ENCODE results near the gene PAFAH2. TPM values are rescaled to one million over a fixed set of nuclear protein-coding genes. Genes with fewer than 3 reads are reported as not detected.

The PAFAH2 gene
- polyA plus RNA-seq, 1 of the 3 experiments (the other 2 are of a cell fraction) = 10.8 TPM

DNA sequence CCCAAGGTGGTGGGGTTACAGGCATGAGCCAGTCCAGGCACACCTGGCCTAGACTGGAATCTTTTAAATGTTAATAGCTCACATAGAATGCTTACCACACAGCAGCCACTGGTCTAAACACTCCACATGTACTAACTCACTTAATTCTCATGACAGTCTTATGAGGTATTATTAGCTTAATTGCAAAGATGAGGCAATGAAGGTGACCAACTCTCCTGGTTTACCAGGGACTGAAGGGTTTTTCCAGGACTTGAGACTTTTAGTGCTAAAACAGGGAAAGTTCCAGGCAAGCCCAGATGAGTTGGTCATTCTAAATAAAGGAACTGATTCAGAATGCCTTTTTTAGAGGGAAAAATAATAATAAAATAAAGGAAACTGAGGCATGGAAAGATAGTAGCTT lies 84.7 kb downstream of the PAFAH2 start:
- H3K4me2 ChIP-seq = no peak overlapping the region
- no peak for DNase-seq
- no peaks in the 10 kb centered on the region for H3K9me2 ChIP-seq
- no peaks in the 10 kb centered on the region for H3K27me3 ChIP-seq (ENCODE audit: insufficient read depth)
- peaks cover 0 to 9% of the 10 kb centered on the region in 2 experiments; a peak in 2 of 4 replicates for H3K4me1 ChIP-seq (ENCODE audit: control insufficient read depth in 1 of 2, insufficient read depth in 2 of 2, low read depth in 1 of 2, low read length in 1 of 2)
- H4K20me1 ChIP-seq (ENCODE audit: insufficient read depth) = no peaks in the 10 kb centered on the region
- no peak overlapping the region for H3K9ac ChIP-seq
- H3K27ac ChIP-seq (ENCODE audit: low read depth in 2 of 2, low read length in 1 of 2) = no peak overlapping the region
- no peaks in the 10 kb centered on the region for H3K9me3 ChIP-seq
- peaks cover 10% of the 10 kb centered on the region for H3F3A ChIP-seq (replicated peaks; ENCODE audit: insufficient read depth)
- ChIA-PET CTCF (interaction anchor here (1.7 kb wide), 1 partner anchor 18 kb away, joined by 7 read pairs; no protein-coding TSS in a partner anchor), POLR2A (no interaction called here)
- H3K4me3 ChIP-seq (ENCODE audit: low read depth in 2 of 2, low read length in 1 of 2) = no peak overlapping the region
- no peaks in the 10 kb centered on the region for H3K36me3 ChIP-seq (replicated peaks in 1 of 2; ENCODE audit: control insufficient read depth in 1 of 2, insufficient read depth in 2 of 2, low read length in 1 of 2)
- H3K79me2 ChIP-seq (ENCODE audit: insufficient read depth) = no peaks in the 10 kb centered on the region
- TF ChIP-seq NFIC (IDR thresholded peaks at IDR 0.05; ENCODE audit: borderline replicate concordance) (no peak), TCF12 (IDR thresholded peaks at IDR 0.05) (no peak), SMC3 (IDR thresholded peaks at IDR 0.05; ENCODE audit: low read depth, low read length) (no peak), NRF1 (IDR thresholded peaks at IDR 0.05; ENCODE audit: low read depth, low read length) (no peak), MEF2A (IDR thresholded peaks at IDR 0.05; ENCODE audit: borderline replicate concordance, low read depth) (no peak), RXRA (IDR thresholded peaks at IDR 0.05; ENCODE audit: borderline replicate concordance, low read depth) (no peak)
- TF ChIP-seq, protein P1, sequence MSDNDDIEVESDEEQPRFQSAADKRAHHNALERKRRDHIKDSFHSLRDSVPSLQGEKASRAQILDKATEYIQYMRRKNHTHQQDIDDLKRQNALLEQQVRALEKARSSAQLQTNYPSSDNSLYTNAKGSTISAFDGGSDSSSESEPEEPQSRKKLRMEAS (IDR thresholded peaks at IDR 0.05; ENCODE audit: low read depth) = no peak
- TF ChIP-seq, protein P2, sequence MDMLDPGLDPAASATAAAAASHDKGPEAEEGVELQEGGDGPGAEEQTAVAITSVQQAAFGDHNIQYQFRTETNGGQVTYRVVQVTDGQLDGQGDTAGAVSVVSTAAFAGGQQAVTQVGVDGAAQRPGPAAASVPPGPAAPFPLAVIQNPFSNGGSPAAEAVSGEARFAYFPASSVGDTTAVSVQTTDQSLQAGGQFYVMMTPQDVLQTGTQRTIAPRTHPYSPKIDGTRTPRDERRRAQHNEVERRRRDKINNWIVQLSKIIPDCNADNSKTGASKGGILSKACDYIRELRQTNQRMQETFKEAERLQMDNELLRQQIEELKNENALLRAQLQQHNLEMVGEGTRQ (IDR thresholded peaks at IDR 0.05; ENCODE audit: borderline replicate concordance, low read depth, low read length) = no peak
- H2AFZ ChIP-seq (ENCODE audit: low read depth) = no peak overlapping the region

DNA sequence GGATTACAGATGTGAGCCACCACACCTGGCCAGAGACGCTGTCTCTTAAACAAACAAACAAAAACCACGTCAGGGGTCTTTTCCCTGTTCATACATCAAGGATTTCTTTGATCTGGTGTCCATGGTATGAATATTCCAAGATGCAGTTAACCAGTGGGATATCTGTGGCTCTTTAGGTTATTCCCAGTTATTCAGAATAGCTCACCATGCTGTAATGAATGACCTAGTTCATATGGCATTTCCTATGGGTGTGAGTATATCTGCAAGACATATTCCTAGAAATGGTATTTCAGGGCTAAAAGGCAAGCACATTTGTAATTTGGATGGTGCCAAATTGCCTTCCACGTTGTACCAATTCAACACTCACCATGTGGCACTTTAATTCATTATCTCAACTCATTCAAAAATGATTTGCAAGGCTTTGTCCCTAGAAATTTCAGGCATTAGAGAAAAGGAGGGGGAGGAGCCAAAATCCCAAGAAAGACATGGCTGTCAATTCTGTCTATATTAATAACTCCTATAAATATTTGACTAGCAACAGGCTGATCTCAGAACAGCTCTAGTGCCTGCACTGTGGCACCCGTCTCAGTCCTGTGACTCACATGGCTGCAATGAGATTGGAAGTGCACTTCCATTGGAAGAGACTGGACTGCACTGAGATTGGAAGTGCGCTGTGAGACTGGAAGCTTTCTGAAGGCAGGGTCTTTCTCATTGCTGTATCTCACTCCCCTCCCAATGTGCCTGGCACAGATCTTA lies 85.6 kb downstream of the PAFAH2 start:
- H3K36me3 ChIP-seq (replicated peaks in 1 of 2; ENCODE audit: control insufficient read depth in 1 of 2, insufficient read depth in 2 of 2, low read length in 1 of 2) = no peaks in the 10 kb centered on the region
- H3K27me3 ChIP-seq (ENCODE audit: insufficient read depth) = no peaks in the 10 kb centered on the region
- H4K20me1 ChIP-seq (ENCODE audit: insufficient read depth) = no peaks in the 10 kb centered on the region
- CTCF ChIA-PET = interaction anchor here (1.5 kb wide), 1 partner anchor 17 kb away, joined by 5 read pairs; no protein-coding TSS in a partner anchor
- peak overlapping the region; percentile 16; the same call in 1 of the 2 replicates for H2AFZ ChIP-seq (ENCODE audit: low read depth)
- H3K4me3 ChIP-seq (ENCODE audit: low read depth in 2 of 2, low read length in 1 of 2) = no peak overlapping the region
- H3K4me2 ChIP-seq = peak overlapping the region; percentile 32
- H3F3A ChIP-seq (replicated peaks; ENCODE audit: insufficient read depth) = peaks cover 10% of the 10 kb centered on the region
- H3K9me3 ChIP-seq = no peaks in the 10 kb centered on the region
- H3K79me2 ChIP-seq (ENCODE audit: insufficient read depth) = no peaks in the 10 kb centered on the region
- no peak for DNase-seq
- no peaks in the 10 kb centered on the region for H3K9me2 ChIP-seq
- 58% methylated on average over 5 of the region's 5 CpGs for WGBS (ENCODE audit: low lambda C conversion rate)
- peak overlapping the region; percentile 3; the same call in 1 of the 2 replicates for H3K9ac ChIP-seq
- peak overlapping the region in 1 of 2 experiments; percentile 71; a peak in 2 of 4 replicates for H3K27ac ChIP-seq (ENCODE audit: low read depth in 2 of 2, low read length in 1 of 2)
- POLR2A ChIA-PET = no interaction called here
- peaks cover 0 to 9% of the 10 kb centered on the region in 2 experiments; a peak in 2 of 4 replicates for H3K4me1 ChIP-seq (ENCODE audit: control insufficient read depth in 1 of 2, insufficient read depth in 2 of 2, low read depth in 1 of 2, low read length in 1 of 2)
- TF ChIP-seq GABPA (IDR thresholded peaks at IDR 0.05; ENCODE audit: low read depth) = no peak
- TF ChIP-seq FOXJ3 (CRISPR knock-in tag; IDR thresholded peaks at IDR 0.05) = no peak
- no peak for TF ChIP-seq TEAD4 (IDR thresholded peaks at IDR 0.05; ENCODE audit: borderline replicate concordance, insufficient read depth)
- no peak for TF ChIP-seq EZH2phosphoT487 (IDR thresholded peaks at IDR 0.05; ENCODE audit: borderline replicate concordance, low read depth)
- TF ChIP-seq MXI1 (IDR thresholded peaks at IDR 0.05; ENCODE audit: low read depth, low read length) = no peak
- TF ChIP-seq SMC3 (IDR thresholded peaks at IDR 0.05; ENCODE audit: low read depth, low read length) = no peak
- TF ChIP-seq CTCF (IDR thresholded peaks at IDR 0.05) = no peak
- TF ChIP-seq MEF2A (IDR thresholded peaks at IDR 0.05; ENCODE audit: borderline replicate concordance, low read depth) = no peak
- no peak for TF ChIP-seq RAD21 (IDR thresholded peaks at IDR 0.05; ENCODE audit: low read length)
- TF ChIP-seq TAF1 (IDR thresholded peaks at IDR 0.05; ENCODE audit: borderline replicate concordance, low read depth, low read length) = no peak
- TF ChIP-seq FOSL2 (IDR thresholded peaks at IDR 0.05; ENCODE audit: borderline replicate concordance, low read depth) = peak; percentile 25; the same call in 1 of the 2 replicates
- TF ChIP-seq NRF1 (IDR thresholded peaks at IDR 0.05; ENCODE audit: low read depth, low read length) = no peak
- TF ChIP-seq, protein P1 (IDR thresholded peaks at IDR 0.05; ENCODE audit: low read depth) = no peak
- no peak for TF ChIP-seq RCOR1 (IDR thresholded peaks at IDR 0.05; ENCODE audit: low read length)
- TF ChIP-seq EP300 (IDR thresholded peaks at IDR 0.05; ENCODE audit: borderline replicate concordance in 1 of 2, low read depth in 1 of 2, low read length in 1 of 2) = 0 out of 4 replicates have a peak, but pooled peaks of 1 of the 2 experiments have one; percentile 21
- TF ChIP-seq PBX3 (IDR thresholded peaks at IDR 0.05) = peak; percentile 27; the same call in 1 of the 2 replicates

Data from SK-N-SH (cell line).